IPS-NIHi7 (cell line): ENCODE data around the gene GBP7.
"Not testable (repeated sequence)": the region's sequence is repeated elsewhere in the genome, so short reads cannot be mapped to it uniquely, and the experiment has no call there.

Source experiments
- DNase-seq: peaks from one replicate; pipeline ENCODE4 v3.0.0; 2012; ENCODE audit warnings: mixed read lengths; ENCODE audit errors: extremely low spot score

The GBP7 gene

DNA sequence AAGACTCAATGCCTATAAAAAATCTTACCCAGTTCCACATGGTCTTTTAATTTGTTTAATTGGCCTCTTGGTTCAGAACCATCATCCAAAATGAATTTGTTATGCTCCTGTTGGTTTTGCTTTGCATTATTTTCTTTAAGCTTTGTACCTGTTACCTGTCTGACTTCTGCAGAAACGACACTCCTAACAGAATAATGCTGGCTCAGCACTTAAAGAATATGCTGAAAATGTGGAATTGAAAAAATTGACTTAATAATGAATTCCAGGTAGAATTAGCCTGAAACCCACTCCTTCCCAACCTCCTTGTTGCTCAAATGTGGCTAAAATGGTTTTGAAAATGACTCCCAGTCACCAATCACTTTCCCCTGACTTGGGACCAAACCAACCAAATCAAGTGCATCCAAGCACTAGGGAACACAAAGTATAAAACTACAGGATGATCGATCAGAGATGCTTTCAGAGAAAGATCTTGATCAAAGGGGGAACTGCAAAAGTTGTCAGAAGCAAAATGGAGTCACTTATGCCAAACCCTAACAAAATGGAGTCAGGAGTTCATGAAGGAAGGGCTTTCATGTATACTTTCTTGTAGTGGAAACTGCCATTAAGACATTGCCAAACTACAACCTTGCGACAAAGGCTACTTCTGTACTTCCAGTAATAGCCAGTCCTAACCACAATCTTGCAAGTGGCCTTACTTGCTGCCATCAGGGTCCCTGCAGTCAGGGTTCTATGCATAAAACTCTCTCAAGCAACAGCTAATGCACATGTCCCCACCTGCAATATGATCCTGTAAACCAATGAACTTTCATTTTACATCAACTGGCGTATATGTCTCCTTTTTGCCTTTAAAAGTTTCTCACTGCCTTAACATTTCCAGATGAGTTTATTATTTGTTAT lies 5.4 kb downstream of the GBP7 start:
- no peak for DNase-seq

DNA sequence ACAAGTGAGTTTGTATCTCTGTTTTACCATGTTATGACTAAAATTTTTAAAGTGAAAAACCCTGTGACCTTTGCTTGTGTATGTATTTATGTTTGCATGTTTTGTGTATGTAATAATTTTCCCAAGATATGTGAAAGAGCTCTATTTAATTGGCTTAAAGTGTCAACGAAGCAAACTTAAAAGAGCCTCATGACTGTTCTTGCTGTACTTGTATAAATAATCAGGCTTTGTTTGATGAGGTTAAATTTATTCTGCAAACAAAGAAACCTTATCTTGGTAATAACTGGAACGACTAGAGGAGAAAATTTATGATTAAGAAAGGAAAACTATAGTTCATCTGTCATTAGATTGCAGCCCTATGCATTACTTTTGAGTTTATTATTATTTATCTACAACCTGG lies 6.6 kb downstream of the GBP7 start:
- DNase-seq: no peak

DNA sequence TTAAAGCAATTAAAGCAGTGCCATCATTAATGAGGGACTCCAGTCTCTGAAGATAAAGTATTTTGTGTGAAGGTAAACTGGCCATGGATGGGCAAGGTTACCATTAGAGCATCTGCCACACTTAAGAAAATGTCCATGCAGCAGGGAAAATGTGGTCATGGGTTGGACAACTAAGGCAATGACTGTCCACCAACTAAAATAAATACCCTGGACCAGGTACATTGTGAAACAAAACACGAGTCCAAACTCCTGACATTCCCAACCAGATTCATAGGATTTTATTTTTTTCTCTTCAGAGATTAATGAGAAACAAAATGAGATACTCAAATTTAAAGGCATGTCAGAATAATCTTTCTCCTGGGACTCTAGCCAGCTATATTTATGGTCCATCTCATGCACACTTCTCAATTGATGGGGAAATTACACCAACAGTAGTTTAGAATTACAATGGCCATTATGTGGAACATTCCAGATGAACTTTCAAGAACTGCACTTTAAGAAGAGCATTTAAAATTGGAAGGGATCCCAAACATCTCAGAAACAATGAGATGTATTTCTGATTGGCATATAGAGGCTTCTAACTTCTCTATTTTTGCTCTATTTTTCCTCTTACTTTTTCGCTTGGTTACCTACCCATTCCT lies 8.1 kb downstream of the GBP7 start:
- DNase-seq: no peak

DNA sequence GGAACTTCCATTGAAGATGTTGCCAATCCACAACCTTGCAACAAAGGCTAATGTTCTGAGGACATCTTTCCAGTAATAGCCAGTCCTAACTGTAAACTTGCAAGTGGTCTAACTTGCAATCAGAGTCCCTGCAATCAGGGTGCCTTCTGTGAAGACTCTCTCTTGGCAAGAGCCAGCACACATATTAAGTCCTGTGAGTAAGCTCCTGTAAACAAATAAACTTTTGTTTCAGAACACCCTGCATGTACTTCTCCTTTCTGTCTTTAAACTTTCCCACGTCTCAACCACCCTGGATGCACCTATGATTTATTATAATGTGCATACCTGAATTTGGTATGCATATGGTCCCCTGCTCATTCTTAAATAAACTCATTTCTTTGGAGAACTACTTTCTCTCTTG lies 9.1 kb downstream of the GBP7 start:
- no peak for DNase-seq

DNA sequence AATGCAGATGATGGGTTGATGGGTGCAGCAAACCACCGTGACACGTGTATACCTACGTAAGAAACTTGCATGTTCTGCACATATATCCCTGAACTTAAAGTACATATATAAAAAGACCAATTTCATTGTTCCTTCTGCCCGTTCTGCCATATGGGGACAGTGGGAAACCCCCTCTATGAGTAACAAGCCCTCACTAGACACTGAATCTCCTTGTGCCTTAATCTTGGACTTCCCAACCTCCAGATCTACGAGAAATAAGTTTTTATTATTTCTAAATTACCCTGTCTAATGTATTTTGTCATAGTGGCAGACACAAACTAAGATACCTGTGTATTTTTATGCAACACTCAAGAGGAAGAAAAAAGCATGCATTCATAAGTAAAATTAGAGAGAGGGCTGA lies 10.0 kb downstream of the GBP7 start:
- DNase-seq: no peak

DNA sequence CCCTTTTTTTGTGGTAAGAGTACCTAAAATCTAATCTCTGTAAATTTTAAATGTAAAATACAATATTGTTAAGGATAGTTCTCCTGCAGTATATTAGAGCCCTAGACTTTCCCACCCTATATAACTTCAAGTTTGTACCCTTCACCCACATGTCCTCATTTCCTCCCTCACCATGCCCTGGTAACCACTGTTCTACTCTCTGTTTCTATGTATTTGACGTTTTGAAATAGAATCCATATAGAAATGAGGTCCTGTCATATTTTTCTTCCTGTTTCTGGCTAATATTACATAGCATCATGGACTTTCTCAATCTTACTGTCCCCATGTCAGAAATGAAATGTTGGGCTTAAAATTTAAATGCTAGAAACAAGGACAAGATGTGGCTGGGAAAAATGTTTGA lies 24.8 kb downstream of the GBP7 start:
- no peak for DNase-seq

DNA sequence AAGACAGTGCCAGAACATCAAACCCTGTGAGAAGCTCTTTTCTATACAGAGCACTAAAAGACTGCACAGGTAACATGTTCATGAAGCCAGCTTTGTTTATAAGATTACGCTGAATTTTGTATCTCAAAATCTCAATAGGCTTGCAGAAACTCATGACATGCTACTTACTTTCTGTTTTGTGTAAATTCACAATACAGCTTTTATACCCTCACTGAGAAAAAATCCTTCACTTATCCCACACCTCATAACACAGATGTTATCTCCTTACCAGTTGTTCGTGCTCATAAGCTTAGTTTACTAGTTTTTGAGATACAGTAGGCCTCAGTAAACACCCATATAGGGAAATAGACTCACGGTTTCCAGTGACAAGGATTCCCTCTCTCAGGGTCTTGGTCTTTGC lies 25.8 kb downstream of the GBP7 start:
- DNase-seq: no peak

DNA sequence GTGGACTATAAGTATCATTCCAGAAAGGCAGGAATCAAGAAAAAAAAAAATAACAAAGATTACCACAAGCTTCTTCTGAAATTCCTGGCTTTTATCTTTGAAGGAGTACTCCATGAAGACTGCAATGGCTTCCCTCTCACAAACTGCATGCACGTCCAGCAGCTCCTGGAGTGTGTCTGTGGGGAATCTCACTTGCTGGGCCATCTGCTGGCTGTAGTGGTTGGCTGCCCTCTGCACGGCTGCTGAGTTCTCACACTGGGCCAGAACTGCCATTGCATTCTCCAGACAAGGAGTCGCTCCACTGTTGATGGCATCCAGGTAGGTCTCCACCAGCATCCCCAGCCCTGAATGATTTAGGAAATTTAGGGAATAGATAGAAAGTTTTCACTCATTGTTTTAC lies 26.6 kb downstream of the GBP7 start:
- peak; percentile 33 for DNase-seq

DNA sequence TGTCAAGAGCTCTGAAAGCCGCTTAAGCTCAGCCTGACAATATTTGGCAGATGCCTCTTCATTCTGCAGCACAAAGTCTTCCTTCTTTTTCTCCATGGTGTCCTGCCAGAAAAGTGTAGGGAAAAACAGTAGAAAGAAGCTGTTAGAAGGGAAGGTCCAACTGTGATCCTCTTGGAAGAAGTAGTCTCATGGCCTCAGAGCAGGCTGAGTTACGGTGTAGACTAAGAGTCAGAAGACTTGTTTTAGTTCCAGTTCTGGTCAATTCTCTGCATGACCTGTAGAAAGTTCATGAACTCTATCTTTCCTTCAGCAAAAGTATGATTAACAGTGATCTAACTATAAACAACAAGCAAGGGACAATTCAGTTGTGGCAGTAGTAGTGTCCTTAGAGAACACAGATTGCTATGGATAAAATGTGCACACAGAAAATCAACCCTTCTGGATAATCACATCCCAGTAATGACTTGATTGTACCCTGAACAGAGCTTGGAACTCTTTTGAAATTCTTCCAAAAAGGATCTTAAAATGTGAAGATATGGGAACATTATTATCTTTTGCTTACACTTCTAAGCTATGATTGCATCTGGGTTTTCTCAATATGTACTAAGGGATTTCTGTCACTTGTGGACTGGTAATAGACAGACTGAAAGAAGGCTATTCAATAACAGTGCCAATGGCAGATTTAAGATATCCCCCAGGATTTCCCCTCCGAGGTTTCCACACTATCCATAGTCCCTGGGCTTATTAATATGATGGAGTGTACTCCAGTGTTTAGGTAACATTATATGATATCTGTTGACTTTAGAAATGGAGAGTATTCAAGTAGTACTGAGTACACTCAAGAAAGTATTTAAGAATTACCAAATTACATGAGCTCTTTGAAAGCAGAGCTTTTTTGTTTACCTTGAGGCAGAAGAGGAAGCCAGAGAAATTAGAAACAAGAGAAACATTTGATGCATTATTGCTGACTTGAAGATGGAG lies 27.8 kb downstream of the GBP7 start:
- DNase-seq: no peak

DNA sequence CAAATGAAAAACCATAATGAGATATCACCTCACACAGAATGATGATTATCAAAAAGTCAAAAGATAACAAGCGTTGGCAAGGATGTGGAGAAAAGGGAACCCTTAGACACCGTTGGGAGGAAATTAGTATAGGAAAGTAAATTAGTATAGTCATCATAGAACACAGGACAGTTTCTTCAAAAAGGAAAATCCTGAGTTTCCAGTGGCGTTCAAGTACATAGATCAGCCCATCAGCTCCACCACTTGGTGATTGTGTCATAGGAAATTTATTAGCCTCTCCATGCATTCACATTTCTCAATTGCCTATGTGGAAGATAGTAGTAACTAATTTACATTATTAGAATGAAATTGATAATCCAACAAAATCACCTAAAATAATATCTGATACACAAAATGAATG lies 29.1 kb downstream of the GBP7 start:
- no peak for DNase-seq

DNA sequence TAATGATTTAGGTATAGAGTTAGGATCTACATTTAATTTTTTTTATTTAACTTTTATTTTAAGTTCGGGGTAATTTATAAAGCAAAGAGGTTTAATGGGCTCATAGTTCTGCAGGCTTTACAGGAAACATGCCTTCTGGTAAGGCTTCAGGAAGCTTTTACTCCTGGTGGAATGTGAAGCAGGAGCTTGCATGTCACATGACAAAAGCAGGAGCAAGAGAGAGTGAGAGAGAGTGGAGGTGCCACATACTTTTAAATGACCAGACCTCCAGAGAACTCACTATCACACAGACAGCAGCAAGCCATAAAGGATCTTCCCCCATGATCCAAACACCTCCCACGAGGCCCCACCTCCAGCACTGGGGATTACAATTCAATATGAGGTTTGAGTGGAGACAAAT lies 32.3 kb downstream of the GBP7 start:
- DNase-seq: no peak

DNA sequence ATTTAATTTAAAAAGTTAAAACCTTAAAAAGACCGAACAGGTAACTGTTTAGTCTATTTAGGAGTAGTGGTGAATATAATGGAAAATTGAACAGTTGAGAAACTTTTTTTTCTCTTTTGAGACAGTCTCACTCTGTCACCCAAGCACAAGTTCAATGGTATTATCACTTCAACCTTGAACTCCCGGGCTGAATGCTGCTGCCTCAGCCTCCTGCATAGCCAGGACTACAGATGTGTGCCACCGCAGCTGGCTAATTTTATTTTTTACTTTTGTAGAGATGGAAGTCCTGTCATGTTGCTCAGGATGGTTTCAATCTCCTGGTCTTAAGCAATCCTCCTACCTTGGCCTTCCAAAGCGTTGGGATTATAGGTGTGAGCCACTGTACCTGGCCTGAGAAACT lies 33.6 kb downstream of the GBP7 start:
- DNase-seq: no peak

DNA sequence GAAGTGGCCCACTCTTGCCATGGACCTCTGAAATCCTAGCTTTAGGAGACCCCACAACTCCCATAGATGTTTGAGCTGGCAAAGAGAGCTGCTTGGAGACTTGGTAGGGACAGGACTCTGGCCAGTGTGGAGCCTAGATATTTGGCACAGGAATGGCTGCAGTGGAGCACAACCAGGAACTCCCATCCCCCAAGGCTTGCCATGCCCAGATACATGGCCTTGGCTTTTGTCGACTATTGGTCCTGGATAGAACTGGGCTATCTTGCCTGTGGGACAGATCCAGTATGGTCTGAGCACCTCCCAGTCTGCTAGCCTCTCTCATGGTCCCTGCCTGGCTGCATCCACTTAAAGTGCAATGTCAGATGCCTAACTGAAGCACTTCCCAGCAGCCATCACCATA lies 42.1 kb downstream of the GBP7 start:
- no peak for DNase-seq

DNA sequence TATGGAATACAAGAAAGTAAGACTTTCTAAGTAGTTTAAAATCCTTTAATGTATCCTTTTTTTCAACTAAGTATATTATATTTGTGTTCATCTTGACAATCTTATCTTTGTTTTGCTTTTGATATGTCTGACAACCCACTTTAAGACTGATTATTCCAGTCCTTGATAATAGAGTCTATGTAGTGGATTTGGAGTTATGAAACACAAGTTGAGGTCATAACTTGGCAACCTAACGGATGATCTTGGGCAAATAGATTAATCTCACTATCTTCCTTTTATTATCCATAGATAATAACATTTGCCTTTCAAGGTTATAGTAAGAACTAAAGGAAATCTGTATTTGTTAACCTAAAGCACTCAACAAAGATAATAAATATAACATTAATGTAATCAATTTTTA lies 45.1 kb downstream of the GBP7 start:
- DNase-seq: no peak

DNA sequence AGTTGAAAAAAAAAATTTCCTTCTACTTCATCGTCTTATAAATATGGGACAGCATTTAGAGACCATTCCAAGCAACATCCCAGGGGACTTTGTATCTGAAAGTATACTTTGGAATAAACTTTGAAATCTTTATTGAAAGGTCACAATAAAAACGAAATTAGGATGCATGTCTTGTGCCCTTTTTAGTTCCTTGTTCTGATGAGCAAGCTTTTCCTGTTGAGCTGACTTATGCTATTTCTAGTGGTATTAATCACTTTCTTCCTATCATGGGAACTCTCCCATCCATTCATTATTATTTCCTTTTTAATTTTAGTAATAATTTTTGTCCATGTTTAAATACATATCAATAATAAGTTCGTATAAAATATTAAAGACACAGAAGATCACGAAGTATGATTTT lies 45.9 kb downstream of the GBP7 start:
- no peak for DNase-seq

DNA sequence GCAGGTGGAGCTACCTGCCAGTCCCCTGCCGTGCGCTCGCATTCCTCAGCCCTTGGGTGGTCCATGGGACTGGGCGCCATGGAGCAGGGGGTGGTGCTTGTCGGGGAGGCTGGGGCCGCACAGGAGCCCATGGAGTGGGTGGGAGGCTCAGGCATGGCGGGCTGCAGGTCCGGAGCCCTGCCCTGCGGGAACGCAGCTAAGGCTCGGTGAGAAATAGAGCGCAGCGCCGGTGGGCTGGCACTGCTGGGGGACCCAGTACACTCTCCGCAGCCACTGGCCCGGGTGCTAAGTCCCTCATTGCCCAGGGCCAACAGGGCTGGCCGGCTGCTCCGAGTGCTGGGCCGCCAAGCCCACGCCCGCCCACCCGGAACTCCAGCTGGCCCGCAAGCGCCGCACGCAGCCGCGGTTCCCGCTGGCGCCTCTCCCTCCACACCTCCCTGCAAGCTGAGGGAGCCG lies 47.8 kb downstream of the GBP7 start:
- DNase-seq: not testable (repeated sequence)

DNA sequence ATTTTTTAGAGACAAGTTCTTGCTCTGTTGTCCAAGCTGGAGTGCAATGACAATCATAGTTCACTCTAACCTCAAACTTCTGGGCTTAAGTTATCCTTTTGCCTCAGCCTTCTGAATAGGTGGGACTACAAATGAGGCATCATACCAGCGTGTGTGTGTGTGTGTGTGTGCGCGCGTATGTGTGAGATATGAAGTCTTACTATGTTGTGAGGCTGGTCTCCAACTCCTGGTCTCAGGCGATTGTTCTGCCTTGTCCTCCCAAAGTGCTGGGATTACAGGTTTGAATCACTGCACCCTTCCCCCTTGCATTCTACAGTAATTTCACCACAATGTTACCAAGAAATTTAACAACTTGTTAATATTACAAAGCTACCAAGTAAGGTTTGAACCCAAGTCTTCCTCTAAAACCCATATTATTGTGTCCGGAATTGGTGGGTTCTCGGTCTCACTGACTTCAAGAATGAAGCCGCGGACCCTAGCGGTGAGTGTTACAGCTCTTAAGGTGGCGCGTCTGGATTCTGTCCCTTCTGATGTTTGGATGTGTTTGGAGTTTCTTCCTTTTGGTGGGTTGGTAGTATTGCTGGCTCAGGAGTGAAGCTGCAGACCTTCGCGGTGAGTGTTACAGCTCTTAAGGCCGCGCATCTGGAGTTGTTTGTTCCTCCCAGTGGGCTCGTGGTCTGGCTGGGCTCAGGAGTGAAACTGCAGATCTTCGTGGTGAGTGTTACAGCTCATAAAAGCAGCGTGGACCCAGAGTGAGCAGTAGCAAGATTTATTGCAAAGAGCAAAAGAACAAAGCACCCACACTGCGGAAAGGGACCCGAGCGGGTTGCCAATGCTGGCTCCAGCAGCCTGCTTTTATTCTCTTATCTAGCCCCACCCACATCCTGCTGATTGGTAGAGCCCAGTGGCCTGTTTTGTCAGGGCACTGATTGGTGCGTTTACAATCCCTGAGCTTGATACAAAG lies 48.9 kb downstream of the GBP7 start:
- DNase-seq: not testable (repeated sequence)

DNA sequence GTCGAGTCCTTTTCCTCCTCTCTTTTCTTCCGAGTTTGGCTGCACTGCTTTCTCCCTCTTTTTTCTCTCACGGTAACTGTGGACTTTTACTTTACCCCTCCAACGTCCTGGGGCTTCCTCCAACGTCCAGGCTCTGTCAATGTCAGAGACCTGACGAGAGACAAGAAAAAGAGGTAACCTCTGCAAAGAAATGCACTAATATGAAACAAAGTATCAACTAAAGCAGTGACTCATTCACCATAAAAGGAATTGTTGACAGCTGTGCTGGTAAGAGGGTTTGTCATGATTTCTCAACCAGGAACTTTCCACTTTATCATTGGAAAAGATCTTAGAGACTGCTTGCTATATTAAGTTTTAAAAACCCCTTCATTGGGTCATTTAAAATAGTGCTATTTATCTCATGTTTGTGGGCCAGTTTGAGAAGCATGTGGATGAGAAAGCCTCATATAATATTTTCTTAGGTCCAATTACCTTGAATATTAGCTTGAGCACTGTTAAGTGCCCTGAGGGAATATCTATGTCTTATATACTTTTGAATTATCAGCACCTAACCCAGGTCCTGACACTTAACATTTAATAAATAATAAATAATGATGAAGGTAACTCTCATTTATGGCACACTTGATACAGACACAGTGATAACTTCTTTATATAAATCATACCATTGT lies 49.8 kb downstream of the GBP7 start, which contains the start of gene GBP2:
TSS of gene GBP2 (minus strand) at position 202 of the 668 bp plus-strand sequence. CDS start 4,148 bp downstream, outside the sequence.
- DNase-seq: peak; percentile 17

DNA sequence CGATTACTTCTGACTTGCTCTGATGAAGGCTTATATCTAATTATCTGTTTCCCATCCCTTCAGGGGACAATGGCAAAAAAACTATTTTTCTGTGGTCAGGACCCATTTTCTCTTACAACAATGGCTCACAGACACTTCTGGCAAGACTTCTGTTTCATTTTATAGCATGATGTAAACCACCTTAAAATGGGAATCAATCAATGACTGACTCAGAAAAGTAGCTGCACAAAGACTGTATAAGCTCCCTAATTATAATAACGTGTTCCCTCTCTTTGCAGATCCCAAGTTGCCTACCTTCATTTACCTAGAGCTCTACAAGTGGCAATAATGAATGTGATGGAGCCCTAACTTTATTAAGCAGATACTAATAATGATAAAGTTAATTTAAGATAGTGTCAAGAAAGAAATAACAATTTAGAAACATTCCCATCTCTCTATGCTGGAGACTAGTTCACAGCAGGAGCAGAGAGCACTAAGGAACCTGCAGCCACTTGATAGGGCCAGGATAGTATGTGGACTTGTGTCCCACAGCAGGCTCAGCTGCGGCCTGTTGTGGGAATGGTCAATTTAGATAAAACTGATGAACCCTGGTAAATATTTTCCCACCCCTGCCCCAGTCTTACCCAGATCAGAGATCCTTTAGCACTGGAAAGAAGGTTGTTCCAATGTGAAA lies 50.4 kb downstream of the GBP7 start:
- DNase-seq: peak; percentile 15

DNA sequence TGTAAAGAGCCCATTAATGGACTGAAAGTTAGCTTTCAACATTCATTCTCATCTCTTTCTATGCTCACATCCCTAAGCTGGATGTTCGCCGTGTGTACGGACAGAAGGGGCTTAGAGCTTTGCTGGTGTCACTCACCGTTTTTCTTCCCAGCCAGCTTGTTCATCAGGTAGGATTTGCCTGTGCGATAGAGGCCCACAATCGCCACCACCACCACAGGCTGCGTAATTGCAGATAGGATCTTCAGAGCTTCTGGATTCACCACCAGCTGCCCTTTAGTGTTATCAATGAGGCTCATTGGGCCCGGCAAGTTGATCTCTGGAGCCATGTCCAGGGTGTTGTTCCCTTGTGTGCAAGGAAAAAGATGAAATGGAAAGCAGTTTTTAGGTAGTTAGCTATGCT lies 54.2 kb downstream of the GBP7 start:
- DNase-seq: no peak
